Upper lobe of right lung (tissue), 1 donor: ENCODE results near the gene SCD5. TPM values are rescaled to one million over a fixed set of nuclear protein-coding genes. Genes with fewer than 3 reads are reported as not detected.

Experiments used
- ATAC-seq: fragments of 200-7000 bp; cut with Tn5 transposase; one replicate; pipeline ENCODE4 v1.9.1; 2020; ENCODE audit warnings: mild to moderate bottlenecking, moderate library complexity
- DNase-seq: peaks from one replicate; pipeline ENCODE4 v3.0.0-alpha.2; 2020
- H3K27ac ChIP-seq: fragments of 200-600 bp; one replicate; pipeline ENCODE4 v1.8.0; 2022
- H3K27me3 ChIP-seq: fragments of 200-600 bp; one replicate; pipeline ENCODE4 v1.8.0; 2022; ENCODE audit warnings: mild to moderate bottlenecking
- H3K36me3 ChIP-seq: fragments of 200-600 bp; one replicate; pipeline ENCODE4 v1.8.0; 2022
- H3K4me1 ChIP-seq: fragments of 200-600 bp; one replicate; pipeline ENCODE4 v1.8.0; 2022
- H3K4me3 ChIP-seq: fragments of 200-600 bp; one replicate; pipeline ENCODE4 v1.8.0; 2022; ENCODE audit warnings: mild to moderate bottlenecking
- H3K9me3 ChIP-seq: fragments of 200-600 bp; one replicate; pipeline ENCODE4 v1.8.0; 2022
- CTCF ChIP-seq: fragments of 200-600 bp; IDR thresholded peaks from one replicate; pipeline ENCODE4 v1.8.0; 2022; ENCODE audit warnings: antibody characterized with exemption
- intact Hi-C: fragments of 100-400 bp; cut with DNase I; formaldehyde crosslinking; loops from one replicate; pipeline ENCODE4 v1.11.0; 2022
- total RNA-seq: library from RNA; stranded (reverse); fragmentation: NEBNext Ultra II Directional; extraction: Animal tissue kit (Norgen Biotek cat#: 25700); gene quantifications from one replicate; pipeline ENCODE4 v1.2.1, GENCODE V29; 2021
- donor health status: DM: no; HTN: yes; CAD: no; lungs with severe emphysema.

The SCD5 gene
- total RNA-seq, 1 donor from 2014 or later: 20.6 TPM

- Histone ChIP-seq H3K36me3 (no peaks in the 10 kb centered on the region), H3K4me3 (no peak overlapping the region), H3K4me1 (no peaks in the 10 kb centered on the region), H3K9me3 (no peaks in the 10 kb centered on the region), H3K27me3 (no peaks in the 10 kb centered on the region), H3K27ac (no peak overlapping the region)
- TF ChIP-seq CTCF: no peak
- no peak for DNase-seq
- ATAC-seq: no peak
- intact Hi-C loops: no loop called here
These were observed 50.7 kb downstream of the SCD5 start for GRCh38 chr4:82747686-82748575.

DNA sequence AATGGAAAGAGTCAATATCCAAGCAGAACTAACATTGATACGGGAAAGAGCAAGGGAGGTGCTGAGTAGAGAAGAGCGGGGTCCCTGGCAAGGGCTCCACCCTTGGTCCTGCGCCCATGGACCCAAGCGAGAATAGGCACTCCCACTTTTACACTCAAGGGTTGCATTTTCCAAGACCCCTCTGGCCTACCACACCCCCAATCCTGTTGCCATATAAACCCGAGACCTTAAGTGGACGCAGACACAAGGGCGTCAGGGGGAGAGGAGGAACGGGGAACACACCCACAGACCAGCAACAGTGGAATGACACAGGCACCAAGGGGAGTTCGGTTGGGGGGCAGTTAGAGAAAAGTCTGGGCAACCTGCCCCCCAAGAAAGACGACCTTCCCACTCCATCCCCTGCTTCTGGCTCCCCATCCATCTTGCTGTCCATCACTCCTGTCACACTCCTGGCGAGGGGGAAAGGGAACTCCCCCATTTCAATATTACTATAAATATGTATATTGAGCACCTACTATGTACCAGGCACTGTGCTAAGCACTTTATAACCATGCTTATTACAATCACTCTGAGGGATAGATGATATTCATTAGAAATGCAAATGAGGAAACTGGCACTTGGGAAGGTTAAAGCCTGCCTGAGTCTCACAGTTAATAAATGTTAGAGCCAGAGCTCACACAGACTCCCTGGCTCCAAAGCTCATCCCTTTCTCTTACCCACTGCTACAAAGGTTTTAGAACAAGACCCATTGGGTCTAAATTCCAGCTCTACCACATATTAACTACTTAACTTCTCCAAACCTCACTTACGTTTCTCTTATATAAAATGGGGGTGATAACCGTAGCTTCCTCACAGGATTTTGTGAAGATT, 51.7 kb downstream of the SCD5 start:
- no peak overlapping the region for H3K27ac ChIP-seq
- no peak for DNase-seq
- intact Hi-C loops: no loop called here
- no peaks in the 10 kb centered on the region for H3K27me3 ChIP-seq
- no peak overlapping the region for H3K4me3 ChIP-seq
- no peak for ATAC-seq
- H3K9me3 ChIP-seq: no peaks in the 10 kb centered on the region
- H3K4me1 ChIP-seq: no peaks in the 10 kb centered on the region
- no peaks in the 10 kb centered on the region for H3K36me3 ChIP-seq
- TF ChIP-seq CTCF: no peak

GRCh38 chr4:82745173-82745842, 53.3 kb downstream of the SCD5 start:
- no peaks in the 10 kb centered on the region for H3K4me1 ChIP-seq
- ATAC-seq: peak; percentile 26
- no peak for TF ChIP-seq CTCF

DNA sequence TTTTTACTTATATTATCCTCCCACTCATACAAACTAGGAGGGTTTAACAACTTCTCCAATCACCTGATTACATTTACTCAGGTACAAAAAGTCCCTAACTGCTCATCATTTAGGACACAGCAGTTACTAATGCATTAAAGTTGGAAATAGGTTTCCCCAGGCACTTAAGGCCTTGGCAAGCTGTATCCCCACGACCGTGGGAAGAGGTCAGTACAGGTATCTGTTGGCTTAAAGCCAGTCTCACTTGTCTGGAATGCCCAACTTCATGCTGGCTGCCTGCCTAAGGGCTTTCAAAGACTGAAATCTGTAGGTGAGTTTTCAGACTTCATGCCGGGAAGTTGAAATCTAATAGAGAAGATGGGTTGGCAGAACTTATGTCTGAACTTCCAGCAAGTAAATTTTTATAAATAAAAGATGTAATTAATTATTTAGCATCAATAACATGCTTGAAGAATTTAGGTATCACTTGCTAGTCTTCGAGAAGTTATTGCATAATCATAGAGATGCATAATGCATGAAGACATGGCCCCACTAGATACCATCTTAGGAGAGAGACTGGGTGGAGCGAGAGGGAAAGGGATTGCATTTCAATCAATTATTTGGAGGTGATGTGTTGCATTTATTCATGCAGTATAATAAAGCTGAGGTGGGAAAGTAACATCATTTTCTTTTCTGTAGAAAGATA, 54.2 kb downstream of the SCD5 start:
- Histone ChIP-seq H3K4me3 (no peak overlapping the region), H3K27ac (no peak overlapping the region), H3K27me3 (no peaks in the 10 kb centered on the region), H3K9me3 (no peaks in the 10 kb centered on the region), H3K36me3 (no peaks in the 10 kb centered on the region), H3K4me1 (no peaks in the 10 kb centered on the region)
- peak; percentile 65 for ATAC-seq
- intact Hi-C loops: no loop called here
- no peak for TF ChIP-seq CTCF
- DNase-seq: no peak

More at GRCh38 chr4:82745173-82745842, 53.3 kb downstream of the SCD5 start:
- DNase-seq: no peak
- H3K4me3 ChIP-seq: no peak overlapping the region
- H3K9me3 ChIP-seq: no peaks in the 10 kb centered on the region
- no peaks in the 10 kb centered on the region for H3K36me3 ChIP-seq
- intact Hi-C loops: no loop called here
- no peaks in the 10 kb centered on the region for H3K27me3 ChIP-seq
- H3K27ac ChIP-seq: no peak overlapping the region

- Histone ChIP-seq H3K27me3 (no peaks in the 10 kb centered on the region), H3K4me3 (no peak overlapping the region), H3K36me3 (no peaks in the 10 kb centered on the region), H3K9me3 (no peaks in the 10 kb centered on the region), H3K4me1 (no peaks in the 10 kb centered on the region), H3K27ac (no peak overlapping the region)
- intact Hi-C loops: no loop called here
- ATAC-seq (no peak), DNase-seq (no peak)
- no peak for TF ChIP-seq CTCF
These were observed 57.4 kb downstream of the SCD5 start for GRCh38 chr4:82741188-82741587.
